ENCODE measurements around the gene PTK7. TPM values are rescaled to one million over a fixed set of nuclear protein-coding genes. Genes with fewer than 3 reads are reported as not detected.

The PTK7 gene
- total and polyA plus RNA-seq, 2 donors (not counting 3 experiments of a cell fraction or from before 2014, with no cell fraction given) = 41.9 to 65.6 TPM

DNA sequence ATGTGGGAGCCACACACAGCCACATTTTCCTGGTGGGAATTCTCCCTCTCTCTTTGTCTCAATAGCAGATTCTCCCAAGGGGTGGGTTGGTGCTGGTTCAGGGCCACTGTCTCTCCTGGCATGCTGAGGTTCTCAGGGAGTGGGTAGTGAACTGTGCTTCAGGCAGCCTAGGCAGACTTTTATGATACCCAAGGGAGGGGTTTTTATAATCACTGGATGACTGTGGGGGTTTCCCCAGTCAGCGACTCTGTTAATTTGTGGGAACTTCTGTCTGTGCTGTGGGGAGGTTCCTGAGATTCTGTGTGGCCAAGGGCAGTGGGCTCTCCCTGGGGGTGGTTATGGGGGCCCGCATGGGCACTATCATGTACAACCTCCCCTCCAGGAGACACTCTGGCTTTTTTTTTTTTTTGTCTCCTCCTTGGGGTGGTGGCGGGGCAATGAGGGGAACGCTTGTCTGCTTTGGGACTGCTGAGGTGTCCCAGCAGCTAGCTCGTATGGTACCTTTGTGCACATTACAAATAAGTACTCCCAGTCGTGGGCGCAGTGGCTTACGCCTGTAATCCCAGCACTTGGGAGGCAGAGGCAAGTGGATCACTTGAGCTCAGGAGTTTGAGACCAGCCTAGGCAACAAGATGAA lies 10.0 kb downstream of the PTK7 start:
- Histone ChIP-seq H3K4me2 (ENCODE audit: insufficient read depth, low read length) (no peak overlapping the region), H3K9me1 (replicated peaks; ENCODE audit: control insufficient read depth, extremely low read depth, insufficient read depth, low read length) (no peaks in the 10 kb centered on the region), H3K4me3 (replicated peaks in 1 of 3; ENCODE audit: insufficient read depth in 1 of 3, low read depth in 1 of 3, low read length in 3 of 3) (no peak overlapping the region), H3K4me1 (ENCODE audit: control insufficient read depth, extremely low read depth, insufficient read depth, low read length) (no peaks in the 10 kb centered on the region), H3K79me2 (ENCODE audit: control insufficient read depth, insufficient read depth, low read length) (no peaks in the 10 kb centered on the region), H3K9me3 (replicated peaks; ENCODE audit: control insufficient read depth, insufficient read depth, low read length) (no peaks in the 10 kb centered on the region), H4K20me1 (replicated peaks; ENCODE audit: control insufficient read depth, extremely low read depth, insufficient read depth, low read length) (peaks cover 2% of the 10 kb centered on the region), H3K9ac (replicated peaks; ENCODE audit: extremely low read depth, insufficient read depth, low read length) (no peak overlapping the region), H3K27me3 (ENCODE audit: control insufficient read depth in 2 of 2, insufficient read depth in 2 of 2, low read length in 2 of 2) (peaks cover 0 to 2% of the 10 kb centered on the region in 2 experiments), H2AFZ (ENCODE audit: low read depth, low read length) (no peak overlapping the region), H3K27ac (ENCODE audit: insufficient read depth, low read depth, low read length) (no peak overlapping the region), H3K36me3 (ENCODE audit: control insufficient read depth in 2 of 2, extremely low read depth in 1 of 2, insufficient read depth in 2 of 2, low read length in 2 of 2) (no peaks in the 10 kb centered on the region)
- no peak for DNase-seq (ENCODE audit: low read depth, low spot score)
- dilution Hi-C loops (cut with MboI; ENCODE audit: extremely low pct_ligation_motif_present, low sequenced_read_pairs) = no loop called here
- no peak for TF ChIP-seq FOS (IDR thresholded peaks at IDR 0.05; ENCODE audit: borderline replicate concordance, insufficient read depth, low read length)
- TF ChIP-seq, protein P1, sequence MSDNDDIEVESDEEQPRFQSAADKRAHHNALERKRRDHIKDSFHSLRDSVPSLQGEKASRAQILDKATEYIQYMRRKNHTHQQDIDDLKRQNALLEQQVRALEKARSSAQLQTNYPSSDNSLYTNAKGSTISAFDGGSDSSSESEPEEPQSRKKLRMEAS (IDR thresholded peaks at IDR 0.05; ENCODE audit: insufficient read depth, insufficient read length) = no peak
- TF ChIP-seq POLR2AphosphoS5 (IDR thresholded peaks at IDR 0.05; ENCODE audit: insufficient read depth, low read depth, low read length) = no peak
- no peak for TF ChIP-seq POLR2A (IDR thresholded peaks at IDR 0.05; ENCODE audit: low read depth, low read length)
- no peak for TF ChIP-seq GATA2 (IDR thresholded peaks at IDR 0.05; ENCODE audit: insufficient read depth, insufficient read length, low read depth, low read length)
- TF ChIP-seq EZH2 (IDR thresholded peaks at IDR 0.05; ENCODE audit: borderline replicate concordance, low read depth, low read length, severe bottlenecking) = no peak
- TF ChIP-seq, protein P2, sequence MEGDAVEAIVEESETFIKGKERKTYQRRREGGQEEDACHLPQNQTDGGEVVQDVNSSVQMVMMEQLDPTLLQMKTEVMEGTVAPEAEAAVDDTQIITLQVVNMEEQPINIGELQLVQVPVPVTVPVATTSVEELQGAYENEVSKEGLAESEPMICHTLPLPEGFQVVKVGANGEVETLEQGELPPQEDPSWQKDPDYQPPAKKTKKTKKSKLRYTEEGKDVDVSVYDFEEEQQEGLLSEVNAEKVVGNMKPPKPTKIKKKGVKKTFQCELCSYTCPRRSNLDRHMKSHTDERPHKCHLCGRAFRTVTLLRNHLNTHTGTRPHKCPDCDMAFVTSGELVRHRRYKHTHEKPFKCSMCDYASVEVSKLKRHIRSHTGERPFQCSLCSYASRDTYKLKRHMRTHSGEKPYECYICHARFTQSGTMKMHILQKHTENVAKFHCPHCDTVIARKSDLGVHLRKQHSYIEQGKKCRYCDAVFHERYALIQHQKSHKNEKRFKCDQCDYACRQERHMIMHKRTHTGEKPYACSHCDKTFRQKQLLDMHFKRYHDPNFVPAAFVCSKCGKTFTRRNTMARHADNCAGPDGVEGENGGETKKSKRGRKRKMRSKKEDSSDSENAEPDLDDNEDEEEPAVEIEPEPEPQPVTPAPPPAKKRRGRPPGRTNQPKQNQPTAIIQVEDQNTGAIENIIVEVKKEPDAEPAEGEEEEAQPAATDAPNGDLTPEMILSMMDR (IDR thresholded peaks at IDR 0.05; ENCODE audit: extremely low read depth in 1 of 2, insufficient read depth in 1 of 2, low read depth in 1 of 2, low read length in 2 of 2) = no peak
- no peak for TF ChIP-seq JUN (IDR thresholded peaks at IDR 0.05; ENCODE audit: borderline replicate concordance, insufficient read depth, insufficient read length, low read depth)
- TF ChIP-seq MYC (IDR thresholded peaks at IDR 0.05; ENCODE audit: low read depth, low read length) = no peak
- ChIA-PET CTCF (interaction anchor here (2.0 kb wide), 1 partner anchor 44 kb away, joined by 5 read pairs; no protein-coding TSS in a partner anchor), POLR2A (no interaction called here)
- BruUV-seq (replicated peaks) = no TSS peak
- intact Hi-C loops (cut with micrococcal nuclease) = no loop called here
- no peak for FAIRE-seq
